Measurements from ENCODE around the gene BMPR1B. TPM values are rescaled to one million over a fixed set of nuclear protein-coding genes. Genes with fewer than 3 reads are reported as not detected.

The BMPR1B gene
- total RNA-seq, 2 donors from 2014 or later: 28.6 to 59.8 TPM

DNA sequence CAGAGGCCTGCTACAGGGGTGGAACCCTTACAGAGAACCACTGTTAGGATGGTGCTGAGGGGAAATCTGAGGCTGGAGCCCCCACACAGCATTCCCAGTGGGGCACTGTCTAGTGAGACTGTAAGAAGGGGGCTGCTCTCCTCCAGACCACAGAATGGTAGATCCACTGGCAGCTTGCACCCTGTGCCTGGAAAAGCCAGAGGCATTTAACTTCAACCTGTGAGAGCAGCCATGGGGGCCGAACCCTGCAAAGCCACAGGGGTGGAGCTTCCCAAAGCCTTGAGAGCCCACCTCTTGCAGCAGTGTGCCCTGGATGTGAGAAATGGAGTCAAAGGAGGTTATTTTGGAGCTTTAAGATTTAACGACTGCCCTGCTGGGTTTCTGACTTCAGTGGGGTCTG lies 159.4 kb downstream of the BMPR1B start:
- WGBS: 94% methylated on average over 2 of the region's 2 CpGs
- H3K4me3 ChIP-seq: no peak overlapping the region

DNA sequence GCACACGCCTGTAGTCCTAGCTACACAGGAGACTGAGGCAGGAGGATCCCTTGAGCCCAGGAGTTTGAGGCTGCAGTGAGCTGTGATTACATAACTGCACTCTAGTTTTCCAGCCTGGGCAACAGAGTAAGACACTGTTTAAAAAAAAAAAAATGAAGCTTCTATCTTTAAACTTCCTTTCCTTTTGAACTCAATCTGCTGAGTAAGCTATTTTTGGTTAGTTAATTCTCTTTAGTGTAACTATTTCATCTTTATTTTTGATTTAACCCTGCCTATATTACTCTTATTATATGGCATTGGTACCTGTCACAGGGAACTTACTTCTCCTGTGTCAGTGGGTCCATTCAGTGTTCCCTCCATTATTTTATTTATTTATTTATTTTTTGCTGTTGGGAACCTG lies 160.8 kb downstream of the BMPR1B start:
- intact Hi-C loops (cut with DNase I): no loop called here
- no peak for DNase-seq (ENCODE audit: low spot score)
- H3K4me1 ChIP-seq (replicated peaks): no peaks in the 10 kb centered on the region
- WGBS: 94% methylated on average over 1 of the region's 1 CpG
- H3K36me3 ChIP-seq: no peaks in the 10 kb centered on the region
- H3K9me3 ChIP-seq: no peaks in the 10 kb centered on the region
- H3K4me3 ChIP-seq: no peak overlapping the region
- H3K27ac ChIP-seq: no peak overlapping the region
- no peaks in the 10 kb centered on the region for H3K27me3 ChIP-seq (replicated peaks; ENCODE audit: insufficient read depth)
- TF ChIP-seq POLR2AphosphoS5 (IDR thresholded peaks at IDR 0.05) (no peak), POLR2A (IDR thresholded peaks at IDR 0.05) (no peak)
- TF ChIP-seq, protein P1, sequence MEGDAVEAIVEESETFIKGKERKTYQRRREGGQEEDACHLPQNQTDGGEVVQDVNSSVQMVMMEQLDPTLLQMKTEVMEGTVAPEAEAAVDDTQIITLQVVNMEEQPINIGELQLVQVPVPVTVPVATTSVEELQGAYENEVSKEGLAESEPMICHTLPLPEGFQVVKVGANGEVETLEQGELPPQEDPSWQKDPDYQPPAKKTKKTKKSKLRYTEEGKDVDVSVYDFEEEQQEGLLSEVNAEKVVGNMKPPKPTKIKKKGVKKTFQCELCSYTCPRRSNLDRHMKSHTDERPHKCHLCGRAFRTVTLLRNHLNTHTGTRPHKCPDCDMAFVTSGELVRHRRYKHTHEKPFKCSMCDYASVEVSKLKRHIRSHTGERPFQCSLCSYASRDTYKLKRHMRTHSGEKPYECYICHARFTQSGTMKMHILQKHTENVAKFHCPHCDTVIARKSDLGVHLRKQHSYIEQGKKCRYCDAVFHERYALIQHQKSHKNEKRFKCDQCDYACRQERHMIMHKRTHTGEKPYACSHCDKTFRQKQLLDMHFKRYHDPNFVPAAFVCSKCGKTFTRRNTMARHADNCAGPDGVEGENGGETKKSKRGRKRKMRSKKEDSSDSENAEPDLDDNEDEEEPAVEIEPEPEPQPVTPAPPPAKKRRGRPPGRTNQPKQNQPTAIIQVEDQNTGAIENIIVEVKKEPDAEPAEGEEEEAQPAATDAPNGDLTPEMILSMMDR (IDR thresholded peaks at IDR 0.05): no peak

More for the DNA sequence above, 159.4 kb downstream of the BMPR1B start:
- TF ChIP-seq POLR2AphosphoS5 (IDR thresholded peaks at IDR 0.05): no peak
- TF ChIP-seq POLR2A (IDR thresholded peaks at IDR 0.05): no peak
- TF ChIP-seq, protein P1 (IDR thresholded peaks at IDR 0.05): no peak
- no peaks in the 10 kb centered on the region for H3K36me3 ChIP-seq
- intact Hi-C loops (cut with DNase I): no loop called here
- DNase-seq (ENCODE audit: low spot score): no peak
- no peaks in the 10 kb centered on the region for H3K9me3 ChIP-seq
- H3K4me1 ChIP-seq (replicated peaks): no peaks in the 10 kb centered on the region
- H3K27ac ChIP-seq: no peak overlapping the region
- H3K27me3 ChIP-seq (replicated peaks; ENCODE audit: insufficient read depth): no peaks in the 10 kb centered on the region

DNA sequence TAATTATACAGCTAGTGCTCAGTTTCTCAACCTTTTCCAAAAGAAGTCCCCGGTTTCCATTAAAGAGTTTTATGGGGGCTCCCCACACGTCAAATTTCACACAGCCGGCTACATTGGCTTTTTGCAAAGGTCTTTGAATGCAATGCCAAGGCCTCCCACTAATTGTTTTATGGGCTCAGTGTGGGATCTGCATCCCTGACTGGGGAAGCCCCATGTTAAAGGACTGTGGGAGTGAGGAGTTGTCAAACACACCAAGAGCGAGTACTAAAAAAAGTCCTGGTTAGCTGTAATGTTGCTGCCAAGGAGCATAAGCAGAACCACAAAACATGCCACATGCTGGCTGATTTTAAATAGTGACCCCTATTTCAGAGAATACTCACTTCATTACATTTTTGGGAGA lies 162.6 kb downstream of the BMPR1B start:
- Histone ChIP-seq H3K4me3 (no peak overlapping the region), H3K9me3 (no peaks in the 10 kb centered on the region), H3K27me3 (replicated peaks; ENCODE audit: insufficient read depth) (no peaks in the 10 kb centered on the region), H3K36me3 (no peaks in the 10 kb centered on the region), H3K4me1 (replicated peaks) (no peaks in the 10 kb centered on the region), H3K27ac (no peak overlapping the region)
- no peak for DNase-seq (ENCODE audit: low spot score)
- no peak for TF ChIP-seq POLR2AphosphoS5 (IDR thresholded peaks at IDR 0.05)
- no peak for TF ChIP-seq POLR2A (IDR thresholded peaks at IDR 0.05)
- TF ChIP-seq, protein P1 (IDR thresholded peaks at IDR 0.05): no peak
- WGBS: 36% methylated on average over 4 of the region's 4 CpGs
- intact Hi-C loops (cut with DNase I): no loop called here

GRCh38 chr4:94924566-94924965 lies 166.8 kb downstream of the BMPR1B start:
- Histone ChIP-seq H3K4me3 (no peak overlapping the region), H3K36me3 (no peaks in the 10 kb centered on the region), H3K4me1 (replicated peaks) (no peaks in the 10 kb centered on the region), H3K27ac (no peak overlapping the region), H3K9me3 (no peaks in the 10 kb centered on the region), H3K27me3 (replicated peaks; ENCODE audit: insufficient read depth) (no peaks in the 10 kb centered on the region)
- TF ChIP-seq POLR2A (IDR thresholded peaks at IDR 0.05): no peak
- no peak for TF ChIP-seq POLR2AphosphoS5 (IDR thresholded peaks at IDR 0.05)
- WGBS: 43% methylated on average over 2 of the region's 2 CpGs
- intact Hi-C loops (cut with DNase I): no loop called here
- DNase-seq (ENCODE audit: low spot score): no peak

- H3K27ac ChIP-seq: no peak overlapping the region
- no peak for DNase-seq (ENCODE audit: low spot score)
- no peaks in the 10 kb centered on the region for H3K9me3 ChIP-seq
- no peak for TF ChIP-seq POLR2A (IDR thresholded peaks at IDR 0.05)
- TF ChIP-seq POLR2AphosphoS5 (IDR thresholded peaks at IDR 0.05): no peak
- TF ChIP-seq, protein P1 (IDR thresholded peaks at IDR 0.05): no peak
- no peaks in the 10 kb centered on the region for H3K4me1 ChIP-seq (replicated peaks)
- 93% methylated on average over 4 of the region's 5 CpGs for WGBS
- H3K36me3 ChIP-seq: no peaks in the 10 kb centered on the region
- intact Hi-C loops (cut with DNase I): no loop called here
- H3K27me3 ChIP-seq (replicated peaks; ENCODE audit: insufficient read depth): no peaks in the 10 kb centered on the region
- H3K4me3 ChIP-seq: no peak overlapping the region
These were observed 168.1 kb downstream of the BMPR1B start for GRCh38 chr4:94925764-94926347.

Measured in prostate gland (tissue), 2 donors.